ENCODE measurements around the gene UNC13C.

DNA sequence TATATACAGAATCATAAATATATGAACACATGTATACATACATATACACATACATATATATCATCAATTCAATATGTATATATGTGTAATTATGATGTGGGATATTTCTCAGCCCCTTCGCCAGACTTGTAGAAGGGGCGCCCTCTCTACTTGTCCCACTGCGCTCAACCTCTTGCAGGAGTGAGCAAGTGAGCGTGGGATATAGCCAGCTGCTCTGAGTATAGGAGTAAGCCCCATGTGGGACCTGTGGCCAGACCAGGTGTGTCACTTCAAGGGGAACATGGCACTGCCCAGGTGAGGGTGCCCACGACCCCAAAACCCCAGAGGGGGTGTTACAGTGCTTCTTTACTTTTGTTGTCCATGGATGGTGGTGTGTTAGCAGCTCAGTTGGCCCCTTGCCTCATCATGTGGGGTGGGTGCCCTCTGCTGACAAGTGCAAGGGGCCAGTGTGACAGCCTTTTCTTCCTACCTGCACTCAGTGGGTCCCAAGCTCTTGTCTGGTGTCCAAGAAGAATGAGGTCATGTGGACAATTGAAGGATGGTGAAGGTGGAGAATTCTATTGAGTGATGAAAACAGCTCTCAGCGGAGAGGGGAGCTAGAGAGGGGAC lies 304.1 kb downstream of the UNC13C start:
- TF ChIP-seq POLR2AphosphoS5 (IDR thresholded peaks at IDR 0.05; ENCODE audit: low read depth, low read length): no peak
- no peak for TF ChIP-seq TAF1 (IDR thresholded peaks at IDR 0.05; ENCODE audit: borderline replicate concordance, low read depth, low read length)

Data from GM12892 (cell line).